Measurements from ENCODE around the gene EN2. TPM values are rescaled to one million over a fixed set of nuclear protein-coding genes. Genes with fewer than 3 reads are reported as not detected.

EN2 gene
- total and polyA plus RNA-seq, 2 of the 4 experiments (the other 2 are of a cell fraction), result not detected

DNA sequence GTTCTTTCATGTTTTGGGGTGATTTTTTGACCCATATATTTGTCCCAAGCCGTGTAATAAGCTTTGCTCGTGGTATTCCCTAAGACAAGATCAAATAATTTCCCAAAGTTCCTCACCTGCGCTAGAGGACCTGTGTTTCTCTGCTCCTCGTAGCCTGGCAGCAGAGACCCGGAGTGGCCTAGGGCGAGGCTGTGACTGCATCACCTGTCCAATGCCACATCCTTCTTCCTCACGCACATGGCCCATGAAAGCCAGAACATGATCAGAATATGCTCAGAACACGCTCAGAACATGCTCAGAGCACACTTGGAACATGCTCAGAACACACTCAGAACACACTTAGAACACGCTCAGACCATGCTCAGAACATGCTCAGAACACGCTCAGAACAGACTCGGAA is 23.8 kb downstream of the EN2 start:
- no peak for ATAC-seq (ENCODE audit: low read depth)
- H2BK120ac ChIP-seq (ENCODE audit: low read depth, low read length), result no peak overlapping the region
- H3K4ac ChIP-seq (ENCODE audit: low read depth, low read length), result no peak overlapping the region
- in situ Hi-C loops (cut with MboI; ENCODE audit: low sequenced_read_pairs) (no loop called here), intact Hi-C loops (cut with micrococcal nuclease) (no loop called here), dilution Hi-C loops (cut with HindIII; ENCODE audit: low sequenced_read_pairs, unreplicated experiment) (no loop called here)
- CTCF ChIA-PET, result no interaction called here
- H3K56ac ChIP-seq (ENCODE audit: extremely low read depth, insufficient read depth, low read length), result no peak overlapping the region
- POLR2A ChIA-PET (ENCODE audit: unreplicated experiment), result no interaction called here
- 0 out of 2 replicates have a peak, but pooled peaks cover 5% of the 10 kb centered on the region for H3K9me3 ChIP-seq (ENCODE audit: control insufficient read depth, insufficient read depth, low read length)
- no peak overlapping the region for H2AK9ac ChIP-seq (replicated peaks; ENCODE audit: low read depth, low read length, poor library complexity)
- no peak overlapping the region for H3K4me2 ChIP-seq (ENCODE audit: low read depth, low read length)
- H4K20me1 ChIP-seq (ENCODE audit: insufficient read depth, low read length), result no peaks in the 10 kb centered on the region
- TF ChIP-seq, protein P1, sequence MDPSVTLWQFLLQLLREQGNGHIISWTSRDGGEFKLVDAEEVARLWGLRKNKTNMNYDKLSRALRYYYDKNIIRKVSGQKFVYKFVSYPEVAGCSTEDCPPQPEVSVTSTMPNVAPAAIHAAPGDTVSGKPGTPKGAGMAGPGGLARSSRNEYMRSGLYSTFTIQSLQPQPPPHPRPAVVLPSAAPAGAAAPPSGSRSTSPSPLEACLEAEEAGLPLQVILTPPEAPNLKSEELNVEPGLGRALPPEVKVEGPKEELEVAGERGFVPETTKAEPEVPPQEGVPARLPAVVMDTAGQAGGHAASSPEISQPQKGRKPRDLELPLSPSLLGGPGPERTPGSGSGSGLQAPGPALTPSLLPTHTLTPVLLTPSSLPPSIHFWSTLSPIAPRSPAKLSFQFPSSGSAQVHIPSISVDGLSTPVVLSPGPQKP (IDR thresholded peaks at IDR 0.05; ENCODE audit: borderline replicate concordance, low read depth, low read length), result no peak
- TF ChIP-seq BHLHE40 (IDR thresholded peaks at IDR 0.05; ENCODE audit: low read depth, low read length), result no peak
- no peak for TF ChIP-seq NFE2L2 (IDR thresholded peaks at IDR 0.05; ENCODE audit: low read depth, low read length)
- no peak overlapping the region for H2BK15ac ChIP-seq (ENCODE audit: low read depth, low read length)
- H3K4me1 ChIP-seq (ENCODE audit: control insufficient read depth, insufficient read depth, low read length), result no peaks in the 10 kb centered on the region
- H3K4me3 ChIP-seq (ENCODE audit: insufficient read depth, low read depth, low read length), result no peak overlapping the region
- H3K27me3 ChIP-seq (ENCODE audit: control insufficient read depth, insufficient read depth, low read length), result peaks cover 3% of the 10 kb centered on the region
- H3K9ac ChIP-seq (ENCODE audit: low read depth, low read length), result no peak overlapping the region
- no peak overlapping the region for H4K91ac ChIP-seq (ENCODE audit: insufficient read depth, low read depth, low read length)
- no peak for DNase-seq
- no peak overlapping the region for H2AK5ac ChIP-seq (ENCODE audit: low read depth, low read length)
- no peak overlapping the region for H3K27ac ChIP-seq (ENCODE audit: insufficient read depth, low read length)
- H2AFZ ChIP-seq (replicated peaks; ENCODE audit: low read length, poor library complexity), result no peak overlapping the region
- H3K9me1 ChIP-seq (ENCODE audit: insufficient read depth, low read length), result no peaks in the 10 kb centered on the region
- no peak overlapping the region for H3K18ac ChIP-seq (ENCODE audit: low read depth, low read length)
- H2BK5ac ChIP-seq (ENCODE audit: low read depth, low read length, poor library complexity, severe bottlenecking), result no peak overlapping the region
- H3K14ac ChIP-seq (replicated peaks; ENCODE audit: low read depth, low read length), result no peak overlapping the region
- no peak overlapping the region for H4K8ac ChIP-seq (ENCODE audit: low read depth in 2 of 2, low read length in 2 of 2)
- H3K36me3 ChIP-seq (ENCODE audit: control insufficient read depth, insufficient read depth, low read length), result no peaks in the 10 kb centered on the region
- no peak overlapping the region for H4K5ac ChIP-seq (ENCODE audit: low read depth, low read length)
- no TSS peak for BruUV-seq (replicated peaks)
- WGBS, 2 experiments (ENCODE audit: extremely low coverage in 2 of 2, insufficient read length in 1 of 2), result 82% methylated on average over 2 of the region's 11 CpGs; no CpG with 5 or more reads in 1 of the 2 experiments
- H2BK20ac ChIP-seq (ENCODE audit: low read depth, low read length), result no peak overlapping the region
- H3K23ac ChIP-seq (ENCODE audit: low read depth, low read length), result no peak overlapping the region
- no peaks in the 10 kb centered on the region for H3K79me1 ChIP-seq (ENCODE audit: low read depth in 1 of 2, low read length in 2 of 2)
